K562 (cell line): ENCODE measurements around the gene CPNE2. TPM values are rescaled to one million over a fixed set of nuclear protein-coding genes. Genes with fewer than 3 reads are reported as not detected.

Experiments
- ATAC-seq: fragments of 200-7000 bp; cut with Tn5 transposase; 3 replicates; pipeline ENCODE4 v1.9.1; 2020; ENCODE audit warnings: moderate library complexity
- BruUV-seq: library from RNA; stranded (reverse); fragments of 400-500 nt; replicated peaks from 2 replicates; lab custom pipeline; 2021; lab: Mats Ljungman, UMichigan
- CTCF ChIA-PET: fragments of 300-600 bp; formaldehyde crosslinking; extraction: SDS; loops from one replicate; lab custom pipeline; 2021; ENCODE audit warnings: low intra/inter-chr PET ratio; lab: Yijun Ruan, JAX
- POLR2A ChIA-PET: fragments of 300-600, 350-650 bp; sonication (Branson Sonifier 250); formaldehyde crosslinking; extraction: SDS; loops from one replicate; lab custom pipeline; 2021; ENCODE audit warnings: antibody characterized with exemption, inconsistent platforms; lab: Yijun Ruan, JAX
- DNase-seq, 4 experiments: peaks; one replicate each; pipeline versions ENCODE4 v3.0.0 to v3.0.0-alpha.2; 2011 to 2018; ENCODE audit warnings: low spot score in 3 of 4, mixed read lengths in 3 of 4; ENCODE audit errors: extremely low read depth in 1 of 4
- FAIRE-seq: peaks from 2 replicates; lab custom pipeline; 2011; peaks lifted over from hg19 to GRCh38; lab: Jason Lieb, UNC
- H2AFZ ChIP-seq: 2 replicates; pipeline ENCODE4 v1.6.0; 2011; ENCODE audit warnings: low read depth, low read length, control low read depth, inconsistent platforms
- H3K27ac ChIP-seq: fragments of 200-600 bp; 3 replicates; pipeline ENCODE4 v1.8.0; 2011; ENCODE audit warnings: low read depth, mild to moderate bottlenecking, control low read depth, inconsistent platforms, low read length, moderate library complexity, mixed read lengths; ENCODE audit errors: extremely low read depth
- H3K27me3 ChIP-seq, 2 experiments: fragments of 300-600 bp in 1 of 2; 2 replicates in 1 of 2; 3 replicates in 1 of 2; pipeline versions ENCODE4 v1.6.0 to v1.8.0; 2011; ENCODE audit warnings: inconsistent platforms in 2 of 2, low read length in 2 of 2, mild to moderate bottlenecking in 1 of 2, mixed read lengths in 1 of 2, moderate library complexity in 1 of 2; ENCODE audit not compliant: control insufficient read depth in 2 of 2, insufficient read depth in 2 of 2
- H3K36me3 ChIP-seq: fragments of 300-600 bp; 3 replicates; pipeline ENCODE4 v1.8.0; 2011; ENCODE audit warnings: mild to moderate bottlenecking, low read length, inconsistent platforms; ENCODE audit not compliant: control insufficient read depth, insufficient read depth
- H3K4me1 ChIP-seq, 2 experiments: fragments of 200-600 bp in 1 of 2; replicated peaks in 1 of 2; 2 replicates in 1 of 2; 3 replicates in 1 of 2; pipeline versions ENCODE4 v1.5.1 to v1.8.0; 2011; ENCODE audit warnings: inconsistent platforms in 2 of 2, low read length in 2 of 2, mild to moderate bottlenecking in 1 of 2, mixed read lengths in 1 of 2, moderate library complexity in 1 of 2; ENCODE audit not compliant: control insufficient read depth in 2 of 2, insufficient read depth in 2 of 2
- H3K4me2 ChIP-seq: 2 replicates; pipeline ENCODE4 v1.6.1; 2011; ENCODE audit warnings: low read length, control low read depth, inconsistent platforms, mixed read lengths; ENCODE audit not compliant: insufficient read depth
- H3K4me3 ChIP-seq: fragments of 200-600 bp; sonication (generic), shearing (Covaris generic); 2 replicates; pipeline ENCODE4 v1.5.1; 2016; ENCODE audit warnings: control low read depth, inconsistent platforms
- H3K79me2 ChIP-seq: fragments of 200-600 bp; 3 replicates; pipeline ENCODE4 v1.8.0; 2011; ENCODE audit warnings: low read length, inconsistent platforms; ENCODE audit not compliant: control insufficient read depth, insufficient read depth
- H3K9ac ChIP-seq, 2 experiments: 2 replicates each; pipeline versions ENCODE4 v1.6.0 to v1.6.1; 2011; ENCODE audit warnings: low read depth in 2 of 2, low read length in 2 of 2, control low read depth in 1 of 2, inconsistent platforms in 1 of 2, mild to moderate bottlenecking in 1 of 2, mixed read lengths in 1 of 2; ENCODE audit not compliant: insufficient read depth in 1 of 2
- H3K9me1 ChIP-seq: one replicate; pipeline ENCODE4 v1.6.0; 2011; ENCODE audit warnings: inconsistent platforms, mild to moderate bottlenecking, low read length, moderate library complexity; ENCODE audit not compliant: control insufficient read depth, insufficient read depth
- H3K9me3 ChIP-seq: replicated peaks from 2 replicates; pipeline ENCODE4 v1.5.1; 2011; ENCODE audit warnings: low read depth, low read length, inconsistent platforms; ENCODE audit not compliant: control insufficient read depth, insufficient read depth
- H4K20me1 ChIP-seq: replicated peaks from 2 replicates; pipeline ENCODE4 v1.6.1; 2011; ENCODE audit warnings: low read length, inconsistent platforms, mixed read lengths; ENCODE audit not compliant: control insufficient read depth, insufficient read depth
- DACH1 ChIP-seq: fragments of 450-650 bp; IDR thresholded peaks from 2 replicates; pipeline ENCODE4 v1.6.1; 2018; ENCODE audit not compliant: partially characterized antibody
- HMG20A ChIP-seq: fragments of 450-650 bp; formaldehyde crosslinking; conservative IDR thresholded peaks from 2 replicates; pipeline ENCODE4 v1.4.0; 2020; ENCODE audit warnings: mild to moderate bottlenecking, mixed read lengths
- WGBS: fragments of 100-300 bp; shearing (Covaris generic); methylation state at CpG from one replicate; pipeline ENCODE4 v1.1.6; 2016; ENCODE audit warnings: low coverage, mixed read lengths; ENCODE audit not compliant: insufficient coverage; ENCODE audit errors: missing lambda C conversion rate; 5-methylcytosine and 5-hydroxymethylcytosine counted together
- in situ Hi-C: fragments of 300-500 bp; cut with MboI; formaldehyde crosslinking; loops from 4 replicates; pipeline ENCODE4 v1.15.0; 2018; ENCODE audit warnings: inconsistent platforms, mixed read lengths
- intact Hi-C: fragments of 100-400 bp; cut with micrococcal nuclease; formaldehyde crosslinking; loops from 2 replicates; pipeline ENCODE4 v1.14.2; 2022
- polyA plus RNA-seq, 8 experiments: library from polyadenylated mRNA; depleted of rRNA in 4 of 8; stranded (reverse) in 5 of 8; unstranded in 3 of 8; fragments of >200 nt; fragmentation: Nextera tagmentation in 2 of 8; fragmentation: Illumina TruSeq in 1 of 8; extraction: Ambion mirVana in 2 of 8; extraction: Trizol in 1 of 8; gene quantifications; 2 replicates each; pipeline versions ENCODE4 v1.2.1 to v1.2.3, GENCODE V29; 2011 to 2014; ENCODE audit warnings: inconsistent platforms in 1 of 8, missing spikeins in 1 of 8
- total RNA-seq, 7 experiments: library from RNA; depleted of rRNA in 6 of 7; stranded (reverse); fragments of >200 nt in 6 of 7; fragmentation: Illumina TruSeq in 2 of 7; extraction: Trizol in 2 of 7; gene quantifications; 2 replicates each; pipeline versions ENCODE4 v1.2.1 to v1.2.3, GENCODE V29; 2011 to 2021; ENCODE audit warnings: low replicate concordance in 1 of 7
- TF ChIP-seq, protein P1 (sequence below), 2 experiments: fragments of 450-650 bp in 1 of 2; sonication (generic) in 1 of 2; formaldehyde crosslinking in 1 of 2; IDR thresholded peaks in 1 of 2; conservative IDR thresholded peaks in 1 of 2; 2 replicates each; pipeline versions ENCODE4 v1.6.1 to v1.8.1; 2016 to 2023; ENCODE audit warnings: mild to moderate bottlenecking in 2 of 2, moderate library complexity in 2 of 2, inconsistent platforms in 1 of 2, missing genetic modification reagents in 1 of 2

CPNE2 gene
- total and polyA plus RNA-seq, 9 of the 15 experiments (the other 6 are each of a cell fraction or from before 2014, with no cell fraction given): 3.0 to 13.9 (median 8.6) TPM

DNA sequence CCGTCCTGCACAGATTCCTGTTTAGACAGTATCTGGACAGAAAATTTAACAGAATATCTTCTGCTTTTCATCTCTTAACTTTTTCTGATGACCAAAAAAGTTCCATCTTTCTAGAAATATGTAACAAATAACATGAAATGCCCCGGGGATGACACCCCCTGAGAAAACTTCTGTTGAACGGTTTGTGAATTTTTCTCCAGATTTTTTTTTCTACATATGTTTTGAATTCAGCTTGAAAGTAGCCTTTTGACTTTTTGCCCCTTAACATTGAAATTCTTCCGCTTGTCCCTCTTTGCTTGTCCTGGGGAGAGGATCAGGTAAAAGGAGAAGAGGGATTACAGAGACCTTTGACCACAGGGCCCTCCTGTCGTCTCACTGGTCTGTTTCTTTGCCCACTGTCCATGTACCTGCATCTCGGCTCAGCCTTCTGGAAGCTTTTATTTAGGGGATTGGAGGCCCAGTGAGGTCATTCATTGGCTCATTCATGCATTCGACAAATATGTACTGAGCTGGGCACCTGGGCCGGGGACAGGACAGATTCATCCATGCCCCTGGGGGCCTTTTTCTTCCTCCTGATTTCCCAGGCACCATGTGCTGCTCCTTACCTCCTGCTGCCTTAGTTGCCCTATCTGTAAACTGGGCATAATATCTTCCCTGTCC is 19.6 kb upstream of the CPNE2 start:
- no peak overlapping the region for H3K4me3 ChIP-seq
- H2AFZ ChIP-seq: no peak overlapping the region
- ATAC-seq (no peak), DNase-seq (no peak), FAIRE-seq (no peak)
- WGBS: 8% methylated on average over 8 of the region's 8 CpGs
- no peak overlapping the region for H3K27ac ChIP-seq
- H3K9ac ChIP-seq: no peak overlapping the region
- peaks cover 0 to 12% of the 10 kb centered on the region in 2 experiments; a peak in 3 of 5 replicates for H3K27me3 ChIP-seq
- peaks cover 6% of the 10 kb centered on the region for H3K9me1 ChIP-seq
- no peaks in the 10 kb centered on the region for H3K9me3 ChIP-seq
- no TSS peak for BruUV-seq
- CTCF ChIA-PET: no interaction called here
- no peaks in the 10 kb centered on the region for H4K20me1 ChIP-seq
- peaks cover 0 to 8% of the 10 kb centered on the region in 2 experiments; a peak in 2 of 5 replicates for H3K4me1 ChIP-seq
- H3K4me2 ChIP-seq: no peak overlapping the region
- no peaks in the 10 kb centered on the region for H3K36me3 ChIP-seq
- intact Hi-C loops: no loop called here
- in situ Hi-C loops: no loop called here
- no peaks in the 10 kb centered on the region for H3K79me2 ChIP-seq
- POLR2A ChIA-PET: interaction anchor here (0.9 kb wide), 1 partner anchor 75 kb away, joined by 4 read pairs; no protein-coding TSS in a partner anchor
- TF ChIP-seq, protein P1, sequence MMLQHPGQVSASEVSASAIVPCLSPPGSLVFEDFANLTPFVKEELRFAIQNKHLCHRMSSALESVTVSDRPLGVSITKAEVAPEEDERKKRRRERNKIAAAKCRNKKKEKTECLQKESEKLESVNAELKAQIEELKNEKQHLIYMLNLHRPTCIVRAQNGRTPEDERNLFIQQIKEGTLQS (IDR thresholded peaks at IDR 0.05): no peak
- TF ChIP-seq, protein P1 (CRISPR knock-in tag; conservative IDR thresholded peaks at IDR 0.05): no peak
- TF ChIP-seq DACH1 (no peak), HMG20A (no peak)
